ENCODE data around the gene RPL13A.

Gene RPL13A

GRCh38 chr19:49486710-49487276 lies 615 bp upstream of the RPL13A start:
- no peak for DNase-seq

GRCh38 chr19:49488046-49488862 lies 846 bp downstream of the RPL13A start:
- DNase-seq, result no peak

- DNase-seq, result no peak
Observed at GRCh38 chr19:49488863-49489537, 1.6 kb downstream of the RPL13A start.

GRCh38 chr19:49489601-49490167 lies 2.3 kb downstream of the RPL13A start:
- DNase-seq, result no peak

- no peak for DNase-seq
Observed at GRCh38 chr19:49490287-49491029, 3.0 kb downstream of the RPL13A start.

GRCh38 chr19:49491030-49491803 lies 3.8 kb downstream of the RPL13A start:
- DNase-seq, result no peak

GRCh38 chr19:49491804-49492572 lies 4.6 kb downstream of the RPL13A start:
- DNase-seq, result no peak

- no peak for DNase-seq
Observed at GRCh38 chr19:49492573-49493405, 5.4 kb downstream of the RPL13A start.

- DNase-seq, result no peak
Observed at GRCh38 chr19:49496574-49497008, 9.2 kb downstream of the RPL13A start.

GRCh38 chr19:49497047-49497788 lies 9.8 kb downstream of the RPL13A start:
- DNase-seq, result peak; percentile 63

- DNase-seq, result no peak
Observed at GRCh38 chr19:49497789-49498103, 10.3 kb downstream of the RPL13A start.

- DNase-seq, result no peak
Observed at GRCh38 chr19:49498475-49498874, 11.1 kb downstream of the RPL13A start.

GRCh38 chr19:49499030-49499670 lies 11.7 kb downstream of the RPL13A start:
- DNase-seq, result no peak

GRCh38 chr19:49502866-49503581 lies 15.6 kb downstream of the RPL13A start:
- no peak for DNase-seq

- no peak for DNase-seq
Observed at GRCh38 chr19:49503582-49503962, 16.2 kb downstream of the RPL13A start.

GRCh38 chr19:49506575-49507105 lies 19.2 kb downstream of the RPL13A start:
- DNase-seq, result peak; percentile 70

- DNase-seq, result no peak
Observed at GRCh38 chr19:49507803-49508494, 20.5 kb downstream of the RPL13A start.

Measured in T-helper 9 cell (primary cell).